ENCODE measurements around the gene HOXD8.

DNA sequence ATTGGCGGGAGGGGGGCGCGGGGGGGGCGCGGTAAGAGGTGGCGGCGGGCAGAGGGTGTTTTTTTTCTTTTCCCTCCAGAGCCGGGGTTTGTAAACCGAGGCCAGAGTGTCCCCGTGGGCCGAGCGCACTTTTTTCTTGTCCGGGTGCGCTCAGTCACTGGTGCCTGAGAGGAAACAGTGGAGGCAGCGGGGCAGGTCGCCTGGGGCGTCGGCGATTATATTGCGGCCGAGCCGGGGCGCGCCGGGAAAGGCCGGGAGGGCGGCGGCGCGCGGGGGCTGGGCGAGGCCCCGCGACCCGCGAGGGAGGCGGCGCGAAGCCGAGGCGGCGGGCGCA, 275 bp downstream of the HOXD8 start:
- TF ChIP-seq, protein P1, sequence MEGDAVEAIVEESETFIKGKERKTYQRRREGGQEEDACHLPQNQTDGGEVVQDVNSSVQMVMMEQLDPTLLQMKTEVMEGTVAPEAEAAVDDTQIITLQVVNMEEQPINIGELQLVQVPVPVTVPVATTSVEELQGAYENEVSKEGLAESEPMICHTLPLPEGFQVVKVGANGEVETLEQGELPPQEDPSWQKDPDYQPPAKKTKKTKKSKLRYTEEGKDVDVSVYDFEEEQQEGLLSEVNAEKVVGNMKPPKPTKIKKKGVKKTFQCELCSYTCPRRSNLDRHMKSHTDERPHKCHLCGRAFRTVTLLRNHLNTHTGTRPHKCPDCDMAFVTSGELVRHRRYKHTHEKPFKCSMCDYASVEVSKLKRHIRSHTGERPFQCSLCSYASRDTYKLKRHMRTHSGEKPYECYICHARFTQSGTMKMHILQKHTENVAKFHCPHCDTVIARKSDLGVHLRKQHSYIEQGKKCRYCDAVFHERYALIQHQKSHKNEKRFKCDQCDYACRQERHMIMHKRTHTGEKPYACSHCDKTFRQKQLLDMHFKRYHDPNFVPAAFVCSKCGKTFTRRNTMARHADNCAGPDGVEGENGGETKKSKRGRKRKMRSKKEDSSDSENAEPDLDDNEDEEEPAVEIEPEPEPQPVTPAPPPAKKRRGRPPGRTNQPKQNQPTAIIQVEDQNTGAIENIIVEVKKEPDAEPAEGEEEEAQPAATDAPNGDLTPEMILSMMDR (conservative IDR thresholded peaks at IDR 0.05 in 1 of 2, IDR thresholded peaks at IDR 0.05 in 1 of 2; ENCODE audit: low read depth in 1 of 2, low read length in 2 of 2) = no peak
- TF ChIP-seq EZH2 (IDR thresholded peaks at IDR 0.05; ENCODE audit: low read length, missing control alignments) = no peak
